Gastroesophageal sphincter (tissue), 3 donors: ENCODE data around the gene PPFIBP1.
"Not testable (repeated sequence)": the region's sequence is repeated elsewhere in the genome, so short reads cannot be mapped to it uniquely, and the experiment has no call there.

ENCODE experiments used
- CTCF ChIP-seq, 4 experiments: fragments of 200-600 bp in 2 of 4; fragments of 450-650 bp in 2 of 4; sonication (generic) in 1 of 4; IDR thresholded peaks; one replicate each; pipeline ENCODE4 v1.5.1; 2017 to 2019; ENCODE audit warnings: antibody characterized with exemption in 4 of 4, mild to moderate bottlenecking in 2 of 4, moderate library complexity in 2 of 4
- EP300 ChIP-seq: sonication (generic); formaldehyde crosslinking; IDR thresholded peaks from one replicate; pipeline ENCODE4 v1.6.1; 2017; ENCODE audit warnings: antibody characterized with exemption, mild to moderate bottlenecking

GRCh38 chr12:27630219-27630618, 106.2 kb downstream of the PPFIBP1 start:
- not testable (repeated sequence) for TF ChIP-seq EP300; CTCF (IDR thresholded peaks at IDR 0.05)
